Measurements from ENCODE around the gene BCLAF3. TPM values are rescaled to one million over a fixed set of nuclear protein-coding genes. Genes with fewer than 3 reads are reported as not detected.

Gene BCLAF3
- total and polyA plus RNA-seq, 2 of the 13 experiments (the other 11 are each of a cell fraction or from before 2014, with no cell fraction given): 1.5 to 2.7 TPM

- CTCF ChIA-PET (ENCODE audit: low intra/inter-chr PET ratio, low total read pairs): no interaction called here
- ATAC-seq: no peak
- TF ChIP-seq, protein P1, sequence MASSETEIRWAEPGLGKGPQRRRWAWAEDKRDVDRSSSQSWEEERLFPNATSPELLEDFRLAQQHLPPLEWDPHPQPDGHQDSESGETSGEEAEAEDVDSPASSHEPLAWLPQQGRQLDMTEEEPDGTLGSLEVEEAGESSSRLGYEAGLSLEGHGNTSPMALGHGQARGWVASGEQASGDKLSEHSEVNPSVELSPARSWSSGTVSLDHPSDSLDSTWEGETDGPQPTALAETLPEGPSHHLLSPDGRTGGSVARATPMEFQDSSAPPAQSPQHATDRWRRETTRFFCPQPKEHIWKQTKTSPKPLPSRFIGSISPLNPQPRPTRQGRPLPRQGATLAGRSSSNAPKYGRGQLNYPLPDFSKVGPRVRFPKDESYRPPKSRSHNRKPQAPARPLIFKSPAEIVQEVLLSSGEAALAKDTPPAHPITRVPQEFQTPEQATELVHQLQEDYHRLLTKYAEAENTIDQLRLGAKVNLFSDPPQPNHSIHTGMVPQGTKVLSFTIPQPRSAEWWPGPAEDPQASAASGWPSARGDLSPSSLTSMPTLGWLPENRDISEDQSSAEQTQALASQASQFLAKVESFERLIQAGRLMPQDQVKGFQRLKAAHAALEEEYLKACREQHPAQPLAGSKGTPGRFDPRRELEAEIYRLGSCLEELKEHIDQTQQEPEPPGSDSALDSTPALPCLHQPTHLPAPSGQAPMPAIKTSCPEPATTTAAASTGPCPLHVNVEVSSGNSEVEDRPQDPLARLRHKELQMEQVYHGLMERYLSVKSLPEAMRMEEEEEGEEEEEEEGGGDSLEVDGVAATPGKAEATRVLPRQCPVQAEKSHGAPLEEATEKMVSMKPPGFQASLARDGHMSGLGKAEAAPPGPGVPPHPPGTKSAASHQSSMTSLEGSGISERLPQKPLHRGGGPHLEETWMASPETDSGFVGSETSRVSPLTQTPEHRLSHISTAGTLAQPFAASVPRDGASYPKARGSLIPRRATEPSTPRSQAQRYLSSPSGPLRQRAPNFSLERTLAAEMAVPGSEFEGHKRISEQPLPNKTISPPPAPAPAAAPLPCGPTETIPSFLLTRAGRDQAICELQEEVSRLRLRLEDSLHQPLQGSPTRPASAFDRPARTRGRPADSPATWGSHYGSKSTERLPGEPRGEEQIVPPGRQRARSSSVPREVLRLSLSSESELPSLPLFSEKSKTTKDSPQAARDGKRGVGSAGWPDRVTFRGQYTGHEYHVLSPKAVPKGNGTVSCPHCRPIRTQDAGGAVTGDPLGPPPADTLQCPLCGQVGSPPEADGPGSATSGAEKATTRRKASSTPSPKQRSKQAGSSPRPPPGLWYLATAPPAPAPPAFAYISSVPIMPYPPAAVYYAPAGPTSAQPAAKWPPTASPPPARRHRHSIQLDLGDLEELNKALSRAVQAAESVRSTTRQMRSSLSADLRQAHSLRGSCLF (CRISPR knock-in tag; IDR thresholded peaks at IDR 0.05; ENCODE audit: borderline replicate concordance): no peak
- TF ChIP-seq ZFP90 (CRISPR knock-in tag; IDR thresholded peaks at IDR 0.05; ENCODE audit: borderline replicate concordance) (no peak), BCL6 (CRISPR knock-in tag; IDR thresholded peaks at IDR 0.05) (no peak), DNMT1 (CRISPR knock-in tag; IDR thresholded peaks at IDR 0.05) (no peak), ZBTB3 (CRISPR knock-in tag; IDR thresholded peaks at IDR 0.05; ENCODE audit: borderline replicate concordance, low read depth) (no peak)
- TF ChIP-seq, protein P2, sequence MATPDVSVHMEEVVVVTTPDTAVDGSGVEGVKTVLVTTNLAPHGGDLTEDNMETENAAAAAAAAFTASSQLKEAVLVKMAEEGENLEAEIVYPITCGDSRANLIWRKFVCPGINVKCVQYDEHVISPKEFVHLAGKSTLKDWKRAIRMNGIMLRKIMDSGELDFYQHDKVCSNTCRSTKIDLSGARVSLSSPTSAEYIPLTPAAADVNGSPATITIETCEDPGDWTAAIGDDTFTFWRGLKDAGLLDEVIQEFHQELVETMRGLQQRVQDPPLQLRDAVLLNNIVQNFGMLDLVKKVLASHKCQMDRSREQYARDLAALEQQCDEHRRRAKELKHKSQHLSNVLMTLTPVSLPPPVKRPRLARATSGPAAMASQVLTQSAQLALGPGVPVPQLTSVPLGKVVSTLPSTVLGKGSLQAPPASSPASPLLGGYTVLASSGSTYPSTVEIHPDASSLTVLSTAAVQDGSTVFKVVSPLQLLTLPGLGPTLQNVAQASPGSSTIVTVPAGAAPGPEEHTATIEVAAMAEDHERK (CRISPR knock-in tag; IDR thresholded peaks at IDR 0.05; ENCODE audit: low read depth): no peak
- TF ChIP-seq, protein P3, sequence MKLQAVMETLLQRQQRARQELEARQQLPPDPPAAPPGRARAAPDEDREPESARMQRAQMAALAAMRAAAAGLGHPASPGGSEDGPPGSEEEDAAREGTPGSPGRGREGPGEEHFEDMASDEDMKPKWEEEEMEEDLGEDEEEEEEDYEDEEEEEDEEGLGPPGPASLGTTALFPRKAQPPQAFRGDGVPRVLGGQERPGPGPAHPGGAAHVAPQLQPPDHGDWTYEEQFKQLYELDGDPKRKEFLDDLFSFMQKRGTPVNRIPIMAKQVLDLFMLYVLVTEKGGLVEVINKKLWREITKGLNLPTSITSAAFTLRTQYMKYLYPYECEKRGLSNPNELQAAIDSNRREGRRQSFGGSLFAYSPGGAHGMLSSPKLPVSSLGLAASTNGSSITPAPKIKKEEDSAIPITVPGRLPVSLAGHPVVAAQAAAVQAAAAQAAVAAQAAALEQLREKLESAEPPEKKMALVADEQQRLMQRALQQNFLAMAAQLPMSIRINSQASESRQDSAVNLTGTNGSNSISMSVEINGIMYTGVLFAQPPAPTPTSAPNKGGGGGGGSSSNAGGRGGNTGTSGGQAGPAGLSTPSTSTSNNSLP (IDR thresholded peaks at IDR 0.05; ENCODE audit: low read depth, low read length): no peak
- TF ChIP-seq, protein P4, sequence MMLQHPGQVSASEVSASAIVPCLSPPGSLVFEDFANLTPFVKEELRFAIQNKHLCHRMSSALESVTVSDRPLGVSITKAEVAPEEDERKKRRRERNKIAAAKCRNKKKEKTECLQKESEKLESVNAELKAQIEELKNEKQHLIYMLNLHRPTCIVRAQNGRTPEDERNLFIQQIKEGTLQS (CRISPR knock-in tag; IDR thresholded peaks at IDR 0.05): no peak
- TF ChIP-seq, protein P5, sequence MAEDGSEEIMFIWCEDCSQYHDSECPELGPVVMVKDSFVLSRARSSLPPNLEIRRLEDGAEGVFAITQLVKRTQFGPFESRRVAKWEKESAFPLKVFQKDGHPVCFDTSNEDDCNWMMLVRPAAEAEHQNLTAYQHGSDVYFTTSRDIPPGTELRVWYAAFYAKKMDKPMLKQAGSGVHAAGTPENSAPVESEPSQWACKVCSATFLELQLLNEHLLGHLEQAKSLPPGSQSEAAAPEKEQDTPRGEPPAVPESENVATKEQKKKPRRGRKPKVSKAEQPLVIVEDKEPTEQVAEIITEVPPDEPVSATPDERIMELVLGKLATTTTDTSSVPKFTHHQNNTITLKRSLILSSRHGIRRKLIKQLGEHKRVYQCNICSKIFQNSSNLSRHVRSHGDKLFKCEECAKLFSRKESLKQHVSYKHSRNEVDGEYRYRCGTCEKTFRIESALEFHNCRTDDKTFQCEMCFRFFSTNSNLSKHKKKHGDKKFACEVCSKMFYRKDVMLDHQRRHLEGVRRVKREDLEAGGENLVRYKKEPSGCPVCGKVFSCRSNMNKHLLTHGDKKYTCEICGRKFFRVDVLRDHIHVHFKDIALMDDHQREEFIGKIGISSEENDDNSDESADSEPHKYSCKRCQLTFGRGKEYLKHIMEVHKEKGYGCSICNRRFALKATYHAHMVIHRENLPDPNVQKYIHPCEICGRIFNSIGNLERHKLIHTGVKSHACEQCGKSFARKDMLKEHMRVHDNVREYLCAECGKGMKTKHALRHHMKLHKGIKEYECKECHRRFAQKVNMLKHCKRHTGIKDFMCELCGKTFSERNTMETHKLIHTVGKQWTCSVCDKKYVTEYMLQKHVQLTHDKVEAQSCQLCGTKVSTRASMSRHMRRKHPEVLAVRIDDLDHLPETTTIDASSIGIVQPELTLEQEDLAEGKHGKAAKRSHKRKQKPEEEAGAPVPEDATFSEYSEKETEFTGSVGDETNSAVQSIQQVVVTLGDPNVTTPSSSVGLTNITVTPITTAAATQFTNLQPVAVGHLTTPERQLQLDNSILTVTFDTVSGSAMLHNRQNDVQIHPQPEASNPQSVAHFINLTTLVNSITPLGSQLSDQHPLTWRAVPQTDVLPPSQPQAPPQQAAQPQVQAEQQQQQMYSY (CRISPR knock-in tag; IDR thresholded peaks at IDR 0.05): no peak
These were observed 35.6 kb downstream of the BCLAF3 start for GRCh38 chrX:19955306-19955705.

More at GRCh38 chrX:19955306-19955705, 35.6 kb downstream of the BCLAF3 start:
- POLR2A ChIA-PET: no interaction called here
- H3K9me3 ChIP-seq (ENCODE audit: low read length): no peaks in the 10 kb centered on the region
- BruUV-seq (replicated peaks): no TSS peak
- WGBS (ENCODE audit: low lambda C conversion rate): 98% methylated on average over 2 of the region's 2 CpGs
- intact Hi-C loops (cut with micrococcal nuclease; ENCODE audit: unreplicated experiment): no loop called here
- H4K20me1 ChIP-seq (ENCODE audit: insufficient read depth, low read length): no peaks in the 10 kb centered on the region
- H2AFZ ChIP-seq (ENCODE audit: low read length): no peak overlapping the region
- peaks cover 0 to 1% of the 10 kb centered on the region in 2 experiments; a peak in 1 of 5 replicates for H3K36me3 ChIP-seq (replicated peaks in 1 of 2; ENCODE audit: control insufficient read depth in 1 of 2, insufficient read depth in 2 of 2, low read length in 2 of 2)
- in situ Hi-C loops (cut with HindIII; ENCODE audit: extremely low pct_ligation_motif_present, low pct_unique_long_range_greater_than_20kb): no loop called here
- peaks cover 16% of the 10 kb centered on the region for H3K4me1 ChIP-seq (ENCODE audit: insufficient read depth, low read length)
- H3K4me2 ChIP-seq (ENCODE audit: low read depth, low read length): no peak overlapping the region
- no peak overlapping the region for H3K9ac ChIP-seq (ENCODE audit: insufficient read depth, low read depth, low read length)
- no peak overlapping the region for H3K27ac ChIP-seq (ENCODE audit: extremely low read length, insufficient read depth, low read length)
- no peaks in the 10 kb centered on the region for H3K27me3 ChIP-seq (ENCODE audit: control insufficient read depth in 1 of 2, insufficient read depth in 2 of 2, low read length in 2 of 2)
- no peak overlapping the region for H3K4me3 ChIP-seq (replicated peaks in 1 of 3; ENCODE audit: insufficient read depth in 1 of 3, low read depth in 2 of 3, low read length in 3 of 3)
- FAIRE-seq (no peak), DNase-seq (ENCODE audit: low spot score) (no peak)
- no peaks in the 10 kb centered on the region for H3K79me2 ChIP-seq (ENCODE audit: insufficient read depth, low read length)
